Adrenal gland (tissue), 5 donors: Measurements from ENCODE around the gene LAMB1.

Experiments used
- POLR2A ChIP-seq, 2 donors: fragments of 450-650 bp; IDR thresholded peaks; one replicate each; pipeline ENCODE4 v1.6.1; 2017; ENCODE audit warnings: antibody characterized with exemption in 2 of 2, mild to moderate bottlenecking in 2 of 2, moderate library complexity in 1 of 2
- TF ChIP-seq, protein P1 (sequence below), 6 experiments: fragments of 450-650 bp in 4 of 6; fragments of 200-600 bp in 2 of 6; sonication (generic) in 1 of 6; IDR thresholded peaks; 1 replicate in 5 of 6; 2 replicates in 1 of 6; pipeline versions ENCODE4 v1.5.1 to v1.8.0; 2016 to 2021; ENCODE audit warnings: antibody characterized with exemption in 6 of 6, mild to moderate bottlenecking in 2 of 6, moderate library complexity in 1 of 6
- donor health status: DM: no; HTN: no; CAD: no.

DNA sequence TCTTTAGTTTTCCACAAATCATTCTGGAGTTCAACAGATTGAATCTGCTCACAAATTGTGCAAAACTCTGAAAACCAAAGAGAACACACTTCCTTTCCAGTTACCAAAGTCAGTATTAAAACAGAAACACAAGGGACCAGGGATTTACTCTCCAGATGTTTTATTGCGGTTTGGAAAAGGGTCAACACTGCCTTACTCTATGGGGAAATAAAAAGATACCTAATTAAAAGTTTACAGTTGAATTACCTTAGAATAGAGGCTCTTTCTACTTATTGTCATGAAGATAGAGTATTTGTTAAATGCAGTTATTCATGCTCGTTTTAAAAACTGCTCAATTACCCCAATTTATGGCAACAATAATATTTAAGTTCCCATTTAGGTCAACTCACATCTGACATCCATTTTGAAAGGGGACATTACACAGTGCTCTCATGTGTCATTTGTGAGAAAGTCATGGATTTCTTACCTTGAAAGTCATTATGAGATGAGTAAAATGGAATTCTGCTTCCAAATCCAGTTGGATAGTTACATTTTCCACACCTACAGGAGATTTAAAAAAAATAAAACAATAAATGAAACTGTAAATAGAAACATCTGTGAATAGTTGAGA is 8.4 kb downstream of the LAMB1 start:
- TF ChIP-seq, protein P1, sequence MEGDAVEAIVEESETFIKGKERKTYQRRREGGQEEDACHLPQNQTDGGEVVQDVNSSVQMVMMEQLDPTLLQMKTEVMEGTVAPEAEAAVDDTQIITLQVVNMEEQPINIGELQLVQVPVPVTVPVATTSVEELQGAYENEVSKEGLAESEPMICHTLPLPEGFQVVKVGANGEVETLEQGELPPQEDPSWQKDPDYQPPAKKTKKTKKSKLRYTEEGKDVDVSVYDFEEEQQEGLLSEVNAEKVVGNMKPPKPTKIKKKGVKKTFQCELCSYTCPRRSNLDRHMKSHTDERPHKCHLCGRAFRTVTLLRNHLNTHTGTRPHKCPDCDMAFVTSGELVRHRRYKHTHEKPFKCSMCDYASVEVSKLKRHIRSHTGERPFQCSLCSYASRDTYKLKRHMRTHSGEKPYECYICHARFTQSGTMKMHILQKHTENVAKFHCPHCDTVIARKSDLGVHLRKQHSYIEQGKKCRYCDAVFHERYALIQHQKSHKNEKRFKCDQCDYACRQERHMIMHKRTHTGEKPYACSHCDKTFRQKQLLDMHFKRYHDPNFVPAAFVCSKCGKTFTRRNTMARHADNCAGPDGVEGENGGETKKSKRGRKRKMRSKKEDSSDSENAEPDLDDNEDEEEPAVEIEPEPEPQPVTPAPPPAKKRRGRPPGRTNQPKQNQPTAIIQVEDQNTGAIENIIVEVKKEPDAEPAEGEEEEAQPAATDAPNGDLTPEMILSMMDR (IDR thresholded peaks at IDR 0.05): no peak
- TF ChIP-seq POLR2A (IDR thresholded peaks at IDR 0.05): no peak
